ENCODE results near the gene OSBPL6.
"Not testable (repeated sequence)": the region's sequence is repeated elsewhere in the genome, so short reads cannot be mapped to it uniquely, and the experiment has no call there.

The OSBPL6 gene

DNA sequence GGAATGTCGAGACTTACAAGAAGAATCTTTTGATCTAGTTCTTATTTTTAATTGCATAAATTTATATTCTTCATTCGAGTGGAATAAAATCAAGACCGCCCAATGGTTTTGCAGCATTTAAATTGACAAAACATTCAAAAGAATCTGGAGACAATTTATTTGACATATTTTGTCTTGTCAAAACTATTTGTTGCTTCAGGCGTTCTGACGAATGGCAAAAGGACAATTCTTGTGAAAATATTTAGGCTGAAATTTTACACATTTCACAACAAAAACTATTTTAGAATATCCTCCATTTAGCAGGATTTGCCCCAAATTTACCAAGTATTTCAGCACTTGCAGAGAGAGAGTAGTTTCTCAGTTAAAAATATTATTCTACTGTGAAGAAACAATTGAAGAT is 214.9 kb downstream of the OSBPL6 start:
- Histone ChIP-seq H2AFZ (ENCODE audit: low read depth, low read length) (no peak overlapping the region), H3K23ac (ENCODE audit: low read length in 2 of 2) (no peak overlapping the region), H3K9ac (ENCODE audit: low read length) (no peak overlapping the region), H2BK15ac (ENCODE audit: low read depth, poor library complexity, severe bottlenecking) (no peak overlapping the region), H3K18ac (ENCODE audit: low read depth in 1 of 2, low read length in 2 of 2) (no peak overlapping the region), H3K4ac (ENCODE audit: low read depth in 1 of 2, low read length in 2 of 2) (no peak overlapping the region), H3K4me2 (ENCODE audit: low read length, poor library complexity, severe bottlenecking) (no peak overlapping the region), H3K79me1 (replicated peaks; ENCODE audit: low read length, poor library complexity, severe bottlenecking) (no peaks in the 10 kb centered on the region), H2AK5ac (ENCODE audit: low read length, severe bottlenecking) (no peak overlapping the region), H2BK5ac (ENCODE audit: low read depth, low read length, poor library complexity, severe bottlenecking) (no peak overlapping the region), H3K14ac (ENCODE audit: low read length in 2 of 2) (no peak overlapping the region), H4K91ac (ENCODE audit: low read length) (no peak overlapping the region), H3K4me1 (ENCODE audit: control insufficient read depth, insufficient read depth, low read depth, low read length) (peaks cover 2% of the 10 kb centered on the region), H3K36me3 (ENCODE audit: control insufficient read depth in 1 of 2, insufficient read depth in 2 of 2, low read depth in 1 of 2, low read length in 2 of 2) (no peaks in the 10 kb centered on the region), H3K27ac (ENCODE audit: low read length, poor library complexity, severe bottlenecking) (no peak overlapping the region), H3K27me3 (ENCODE audit: control insufficient read depth in 1 of 2, insufficient read depth in 1 of 2, low read length in 2 of 2) (no peaks in the 10 kb centered on the region), H2BK120ac (ENCODE audit: low read depth, low read length) (no peak overlapping the region), H3K4me3 (ENCODE audit: insufficient read depth in 1 of 2, low read depth in 1 of 2, low read length in 2 of 2) (no peak overlapping the region), H3K9me3 (ENCODE audit: control insufficient read depth, low read length) (no peaks in the 10 kb centered on the region), H2BK12ac (ENCODE audit: low read length in 2 of 2) (no peak overlapping the region), H4K8ac (ENCODE audit: low read length) (no peak overlapping the region)
- 100% methylated on average over 2 of the region's 5 CpGs for WGBS
- DNase-seq = no peak

DNA sequence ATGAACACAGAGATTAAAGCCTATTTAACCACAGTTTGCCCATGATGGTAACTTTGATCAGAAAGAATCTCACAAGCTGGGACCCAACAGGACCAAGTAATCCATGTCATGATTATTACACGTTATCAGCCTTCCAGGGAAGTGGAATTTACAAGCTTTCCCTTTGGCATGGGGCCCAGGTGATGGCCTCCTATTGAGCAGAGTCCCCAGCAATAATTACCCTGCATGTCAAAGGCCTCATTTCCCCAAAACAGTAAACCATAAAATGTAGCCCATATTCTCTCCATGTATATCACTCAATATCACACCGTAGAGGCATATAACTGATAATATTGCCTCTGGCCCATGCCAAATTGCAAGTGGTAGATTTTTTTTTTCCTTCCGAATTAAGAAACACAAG is 217.7 kb downstream of the OSBPL6 start:
- no peak overlapping the region for H2BK15ac ChIP-seq (ENCODE audit: low read depth, poor library complexity, severe bottlenecking)
- no peak overlapping the region for H2BK5ac ChIP-seq (ENCODE audit: low read depth, low read length, poor library complexity, severe bottlenecking)
- H4K91ac ChIP-seq (ENCODE audit: low read length) = no peak overlapping the region
- H3K9me3 ChIP-seq (ENCODE audit: control insufficient read depth, low read length) = no peaks in the 10 kb centered on the region
- DNase-seq = no peak
- H2BK12ac ChIP-seq (ENCODE audit: low read length in 2 of 2) = no peak overlapping the region
- H3K14ac ChIP-seq (ENCODE audit: low read length in 2 of 2) = no peak overlapping the region
- 91% methylated on average over 2 of the region's 3 CpGs for WGBS
- no peak overlapping the region for H3K18ac ChIP-seq (ENCODE audit: low read depth in 1 of 2, low read length in 2 of 2)
- H3K4me2 ChIP-seq (ENCODE audit: low read length, poor library complexity, severe bottlenecking) = no peak overlapping the region
- no peak overlapping the region for H3K4ac ChIP-seq (ENCODE audit: low read depth in 1 of 2, low read length in 2 of 2)
- no peaks in the 10 kb centered on the region for H3K4me1 ChIP-seq (ENCODE audit: control insufficient read depth, insufficient read depth, low read depth, low read length)
- no peak overlapping the region for H2AFZ ChIP-seq (ENCODE audit: low read depth, low read length)
- H3K27ac ChIP-seq (ENCODE audit: low read length, poor library complexity, severe bottlenecking) = no peak overlapping the region
- H3K9ac ChIP-seq (ENCODE audit: low read length) = no peak overlapping the region
- H2BK120ac ChIP-seq (ENCODE audit: low read depth, low read length) = no peak overlapping the region
- no peaks in the 10 kb centered on the region for H3K27me3 ChIP-seq (ENCODE audit: control insufficient read depth in 1 of 2, insufficient read depth in 1 of 2, low read length in 2 of 2)
- no peak overlapping the region for H3K23ac ChIP-seq (ENCODE audit: low read length in 2 of 2)
- H2AK5ac ChIP-seq (ENCODE audit: low read length, severe bottlenecking) = no peak overlapping the region
- H4K8ac ChIP-seq (ENCODE audit: low read length) = no peak overlapping the region
- no peak overlapping the region for H3K4me3 ChIP-seq (ENCODE audit: insufficient read depth in 1 of 2, low read depth in 1 of 2, low read length in 2 of 2)
- H3K36me3 ChIP-seq (ENCODE audit: control insufficient read depth in 1 of 2, insufficient read depth in 2 of 2, low read depth in 1 of 2, low read length in 2 of 2) = no peaks in the 10 kb centered on the region
- peaks cover 10% of the 10 kb centered on the region for H3K79me1 ChIP-seq (replicated peaks; ENCODE audit: low read length, poor library complexity, severe bottlenecking)

DNA sequence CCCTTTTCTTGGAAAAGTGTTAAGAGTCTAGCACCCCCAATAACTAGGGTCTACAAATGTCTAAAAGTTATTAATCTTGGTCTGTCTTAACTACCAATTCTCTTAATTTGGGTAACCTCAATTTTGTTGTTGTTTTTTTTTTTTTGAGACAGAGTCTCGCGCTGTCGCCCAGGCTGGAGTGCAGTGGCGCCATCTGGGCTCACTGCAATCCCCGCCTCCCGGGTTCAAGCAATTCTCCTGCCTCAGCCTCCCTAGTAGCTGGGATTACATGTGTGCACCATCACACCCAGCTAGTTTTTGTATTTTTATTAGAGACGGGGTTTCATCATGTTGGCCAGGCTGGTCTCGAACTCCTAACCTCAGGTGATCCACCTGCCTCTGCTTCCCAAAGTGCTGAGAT is 218.1 kb downstream of the OSBPL6 start:
- not testable (repeated sequence) for H3K27ac ChIP-seq (ENCODE audit: low read length, poor library complexity, severe bottlenecking); H3K18ac ChIP-seq (ENCODE audit: low read depth in 1 of 2, low read length in 2 of 2); H2BK5ac ChIP-seq (ENCODE audit: low read depth, low read length, poor library complexity, severe bottlenecking); H3K4me1 ChIP-seq (ENCODE audit: control insufficient read depth, insufficient read depth, low read depth, low read length); H3K4me3 ChIP-seq (ENCODE audit: insufficient read depth in 1 of 2, low read depth in 1 of 2, low read length in 2 of 2); H3K27me3 ChIP-seq (ENCODE audit: control insufficient read depth in 1 of 2, insufficient read depth in 1 of 2, low read length in 2 of 2); H2BK120ac ChIP-seq (ENCODE audit: low read depth, low read length); H2BK15ac ChIP-seq (ENCODE audit: low read depth, poor library complexity, severe bottlenecking); H3K9ac ChIP-seq (ENCODE audit: low read length); H2AK5ac ChIP-seq (ENCODE audit: low read length, severe bottlenecking); H3K4me2 ChIP-seq (ENCODE audit: low read length, poor library complexity, severe bottlenecking); H3K23ac ChIP-seq (ENCODE audit: low read length in 2 of 2); H3K36me3 ChIP-seq (ENCODE audit: control insufficient read depth in 1 of 2, insufficient read depth in 2 of 2, low read depth in 1 of 2, low read length in 2 of 2); H4K8ac ChIP-seq (ENCODE audit: low read length); H2BK12ac ChIP-seq (ENCODE audit: low read length in 2 of 2); H3K4ac ChIP-seq (ENCODE audit: low read depth in 1 of 2, low read length in 2 of 2); H3K9me3 ChIP-seq (ENCODE audit: control insufficient read depth, low read length); H3K14ac ChIP-seq (ENCODE audit: low read length in 2 of 2); H4K91ac ChIP-seq (ENCODE audit: low read length); DNase-seq; H2AFZ ChIP-seq (ENCODE audit: low read depth, low read length)
- WGBS = 98% methylated on average over 8 of the region's 8 CpGs
- H3K79me1 ChIP-seq (replicated peaks; ENCODE audit: low read length, poor library complexity, severe bottlenecking) = peaks cover 10% of the 10 kb centered on the region

GRCh38 chr2:178413472-178414265 is 219.4 kb downstream of the OSBPL6 start:
- Histone ChIP-seq H3K27me3 (ENCODE audit: control insufficient read depth in 1 of 2, insufficient read depth in 1 of 2, low read length in 2 of 2) (no peaks in the 10 kb centered on the region), H2BK12ac (ENCODE audit: low read length in 2 of 2) (no peak overlapping the region), H3K27ac (ENCODE audit: low read length, poor library complexity, severe bottlenecking) (peak overlapping the region; percentile 96), H3K4me2 (ENCODE audit: low read length, poor library complexity, severe bottlenecking) (peak overlapping the region; percentile 72), H3K4ac (ENCODE audit: low read depth in 1 of 2, low read length in 2 of 2) (peak overlapping the region; percentile 35 to 91), H3K36me3 (ENCODE audit: control insufficient read depth in 1 of 2, insufficient read depth in 2 of 2, low read depth in 1 of 2, low read length in 2 of 2) (no peaks in the 10 kb centered on the region), H3K4me3 (ENCODE audit: insufficient read depth in 1 of 2, low read depth in 1 of 2, low read length in 2 of 2) (peak overlapping the region; percentile 68 to 84), H3K23ac (ENCODE audit: low read length in 2 of 2) (no peak overlapping the region), H2AK5ac (ENCODE audit: low read length, severe bottlenecking) (no peak overlapping the region), H2AFZ (ENCODE audit: low read depth, low read length) (peak overlapping the region; percentile 14), H3K79me1 (replicated peaks; ENCODE audit: low read length, poor library complexity, severe bottlenecking) (peaks cover 16% of the 10 kb centered on the region), H3K18ac (ENCODE audit: low read depth in 1 of 2, low read length in 2 of 2) (peak overlapping the region; percentile 82 to 94), H3K9ac (ENCODE audit: low read length) (peak overlapping the region; percentile 98), H4K8ac (ENCODE audit: low read length) (peak overlapping the region; percentile 94), H2BK15ac (ENCODE audit: low read depth, poor library complexity, severe bottlenecking) (peak overlapping the region; percentile 100), H4K91ac (ENCODE audit: low read length) (peak overlapping the region; percentile 68), H3K4me1 (ENCODE audit: control insufficient read depth, insufficient read depth, low read depth, low read length) (no peaks in the 10 kb centered on the region), H2BK5ac (ENCODE audit: low read depth, low read length, poor library complexity, severe bottlenecking) (peak overlapping the region; percentile 94), H3K9me3 (ENCODE audit: control insufficient read depth, low read length) (no peaks in the 10 kb centered on the region), H3K14ac (ENCODE audit: low read length in 2 of 2) (peak overlapping the region in 1 of 2 experiments; percentile 55), H2BK120ac (ENCODE audit: low read depth, low read length) (peak overlapping the region; percentile 99)
- DNase-seq = peak; percentile 84
- under 1% methylated on average over 41 of the region's 45 CpGs for WGBS

Measured in mesenchymal stem cell (in vitro differentiated cells and primary cell).